ENCODE measurements around the gene NAPG.
"Not testable (repeated sequence)": the region's sequence is repeated elsewhere in the genome, so short reads cannot be mapped to it uniquely, and the experiment has no call there.

The NAPG gene

GRCh38 chr18:10570622-10571021 lies 44.8 kb downstream of the NAPG start:
- H3K27ac ChIP-seq: no peak overlapping the region
- no peak overlapping the region for H3K4me3 ChIP-seq

- no peak overlapping the region for H3K27ac ChIP-seq
- H3K4me3 ChIP-seq: no peak overlapping the region
These were observed 45.7 kb downstream of the NAPG start for GRCh38 chr18:10571537-10571936.

- not testable (repeated sequence) for H3K27ac ChIP-seq, H3K4me3 ChIP-seq
These were observed 47.4 kb downstream of the NAPG start for GRCh38 chr18:10573261-10573660.

GRCh38 chr18:10574412-10574811 lies 48.6 kb downstream of the NAPG start:
- not testable (repeated sequence) for H3K4me3 ChIP-seq, H3K27ac ChIP-seq

- Histone ChIP-seq H3K4me3 (peak overlapping the region in 1 of 7 experiments; percentile 21), H3K27ac (peak overlapping the region in 3 of 21 experiments; percentile 29 to 72 (median 63))
These were observed 52.2 kb downstream of the NAPG start for GRCh38 chr18:10577842-10578572.

- Histone ChIP-seq H3K27ac (peak overlapping the region in 3 of 21 experiments; percentile 29 to 72 (median 63)), H3K4me3 (peak overlapping the region in 1 of 7 experiments; percentile 21)
These were observed 52.7 kb downstream of the NAPG start for GRCh38 chr18:10578573-10578899.

GRCh38 chr18:10579079-10579867 lies 53.4 kb downstream of the NAPG start:
- Histone ChIP-seq H3K4me3 (no peak overlapping the region), H3K27ac (no peak overlapping the region)

GRCh38 chr18:10580215-10580614 lies 54.4 kb downstream of the NAPG start:
- Histone ChIP-seq H3K4me3 (no peak overlapping the region), H3K27ac (no peak overlapping the region)

GRCh38 chr18:10585260-10585659 lies 59.4 kb downstream of the NAPG start:
- no peak overlapping the region for H3K27ac ChIP-seq
- H3K4me3 ChIP-seq: no peak overlapping the region

GRCh38 chr18:10588975-10589374 lies 63.1 kb downstream of the NAPG start:
- H3K27ac ChIP-seq: no peak overlapping the region
- H3K4me3 ChIP-seq: no peak overlapping the region

- Histone ChIP-seq H3K27ac (no peak overlapping the region), H3K4me3 (no peak overlapping the region)
These were observed 64.6 kb downstream of the NAPG start for GRCh38 chr18:10590412-10590811.

GRCh38 chr18:10591896-10592295 lies 66.1 kb downstream of the NAPG start:
- no peak overlapping the region for H3K4me3 ChIP-seq
- H3K27ac ChIP-seq: no peak overlapping the region

- peak overlapping the region in 1 of 21 experiments; percentile 29 for H3K27ac ChIP-seq
- not testable (repeated sequence) for H3K4me3 ChIP-seq
These were observed 67.7 kb downstream of the NAPG start for GRCh38 chr18:10593366-10594022.

GRCh38 chr18:10595917-10596316 lies 70.1 kb downstream of the NAPG start:
- not testable (repeated sequence) for H3K27ac ChIP-seq, H3K4me3 ChIP-seq

GRCh38 chr18:10597695-10598094 lies 71.9 kb downstream of the NAPG start:
- H3K4me3 ChIP-seq, H3K27ac ChIP-seq: not testable (repeated sequence)

- H3K27ac ChIP-seq, H3K4me3 ChIP-seq: not testable (repeated sequence)
These were observed 74.9 kb downstream of the NAPG start for GRCh38 chr18:10600701-10601100.
